ENCODE measurements around the gene ACO2. TPM values are rescaled to one million over a fixed set of nuclear protein-coding genes. Genes with fewer than 3 reads are reported as not detected.

The ACO2 gene
- total RNA-seq, 4 donors from 2014 or later: 81.3 to 205 (median 135) TPM

DNA sequence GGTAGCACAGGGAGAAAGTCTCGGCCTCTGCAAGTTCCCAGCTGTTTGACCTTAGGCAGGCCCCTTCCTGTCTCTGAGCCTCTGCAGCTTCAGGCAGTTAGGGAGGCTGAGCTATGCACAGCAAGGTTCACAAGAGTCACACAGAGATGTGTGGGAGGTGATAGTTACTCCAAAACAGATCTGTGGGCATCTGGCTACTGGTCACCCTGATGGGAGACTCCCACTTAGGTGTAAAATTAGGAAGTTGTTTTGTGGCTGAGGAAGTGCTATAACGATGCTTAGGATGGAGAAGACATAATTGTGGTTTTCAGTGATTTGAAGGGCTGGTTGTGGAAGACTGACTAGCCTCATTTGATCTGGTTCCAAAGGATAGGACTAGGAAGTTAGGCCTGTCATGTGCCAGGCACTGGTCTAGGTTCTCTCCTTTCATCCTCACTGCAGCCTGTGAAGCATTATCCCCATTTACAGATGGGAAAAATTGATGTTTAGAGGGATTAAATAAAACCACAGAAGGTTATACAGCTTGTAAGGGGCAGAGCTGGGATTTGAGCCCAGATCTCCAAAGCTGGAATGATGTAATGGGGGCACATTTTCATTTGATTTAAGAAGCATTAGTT lies 13.5 kb downstream of the ACO2 start:
- H3K36me3 ChIP-seq: no peaks in the 10 kb centered on the region
- intact Hi-C loops (cut with DNase I): no loop called here
- H3K9me3 ChIP-seq: no peaks in the 10 kb centered on the region
- H3K27ac ChIP-seq: peak overlapping the region; percentile 24 to 85 (median 70)
- 50 to 71% methylated on average over 1 to 2 of the region's 2 CpGs for WGBS, 2 donors
- no peak for DNase-seq
- TF ChIP-seq POLR2A (IDR thresholded peaks at IDR 0.05) (no peak), CTCF (IDR thresholded peaks at IDR 0.05) (no peak)
- H3K4me1 ChIP-seq: peaks cover 17 to 48% of the 10 kb centered on the region in 2 donors
- H3K4me3 ChIP-seq (replicated peaks in 1 of 3): no peak overlapping the region
- H3K27me3 ChIP-seq: no peaks in the 10 kb centered on the region

- WGBS, 2 donors: 81 to 85% methylated on average over 7 of the region's 7 CpGs
- H3K4me1 ChIP-seq: peaks cover 17 to 38% of the 10 kb centered on the region in 2 donors
- H3K9me3 ChIP-seq: no peaks in the 10 kb centered on the region
- no peak for TF ChIP-seq CTCF (IDR thresholded peaks at IDR 0.05)
- TF ChIP-seq POLR2A (IDR thresholded peaks at IDR 0.05): no peak
- no peak overlapping the region for H3K4me3 ChIP-seq (replicated peaks in 1 of 3)
- intact Hi-C loops (cut with DNase I): no loop called here
- DNase-seq: no peak
- no peak overlapping the region for H3K27ac ChIP-seq
- no peaks in the 10 kb centered on the region for H3K27me3 ChIP-seq
- H3K36me3 ChIP-seq: no peaks in the 10 kb centered on the region
These were observed 16.1 kb downstream of the ACO2 start for GRCh38 chr22:41485033-41485432.

GRCh38 chr22:41487037-41487935 lies 18.4 kb downstream of the ACO2 start:
- 79 to 81% methylated on average over 8 of the region's 8 CpGs for WGBS, 2 donors
- Histone ChIP-seq H3K36me3 (no peaks in the 10 kb centered on the region), H3K27me3 (no peaks in the 10 kb centered on the region), H3K27ac (peak overlapping the region in 1 of 3 donors; percentile 9), H3K9me3 (no peaks in the 10 kb centered on the region), H3K4me3 (replicated peaks in 1 of 3) (no peak overlapping the region), H3K4me1 (peaks cover 4 to 30% of the 10 kb centered on the region in 2 donors)
- TF ChIP-seq CTCF (IDR thresholded peaks at IDR 0.05) (no peak), POLR2A (IDR thresholded peaks at IDR 0.05) (no peak)
- DNase-seq: no peak
- intact Hi-C loops (cut with DNase I): no loop called here

- Histone ChIP-seq H3K4me3 (replicated peaks in 1 of 3) (no peak overlapping the region), H3K9me3 (no peaks in the 10 kb centered on the region), H3K4me1 (peaks cover 4 to 22% of the 10 kb centered on the region in 2 donors), H3K36me3 (no peaks in the 10 kb centered on the region), H3K27me3 (no peaks in the 10 kb centered on the region), H3K27ac (peak overlapping the region in 1 of 3 donors; percentile 9)
- TF ChIP-seq POLR2A (IDR thresholded peaks at IDR 0.05): no peak
- no peak for TF ChIP-seq CTCF (IDR thresholded peaks at IDR 0.05)
- intact Hi-C loops (cut with DNase I): no loop called here
- DNase-seq: no peak
- 81 to 85% methylated on average over 4 of the region's 4 CpGs for WGBS, 2 donors
These were observed 19.2 kb downstream of the ACO2 start for GRCh38 chr22:41488076-41488475.
